HG02943 (cell line): ENCODE data around the gene REPS1.
"Not testable (repeated sequence)": the region's sequence is repeated elsewhere in the genome, so short reads cannot be mapped to it uniquely, and the experiment has no call there.

Experiments used
- ATAC-seq: cut with Tn5 transposase; IDR thresholded peaks from one replicate; pipeline ENCODE4 v1.9.1; 2021; ENCODE audit warnings: mild to moderate bottlenecking, low read depth, moderate library complexity; ENCODE audit not compliant: unreplicated experiment

The REPS1 gene

GRCh38 chr6:139006477-139006876, 18.4 kb upstream of the REPS1 start:
- ATAC-seq, result no peak

- ATAC-seq, result no peak
Measured at GRCh38 chr6:139003751-139004150, 15.7 kb upstream of the REPS1 start.

- ATAC-seq, result no peak
Measured at GRCh38 chr6:138999949-139000725, 12.1 kb upstream of the REPS1 start.

DNA sequence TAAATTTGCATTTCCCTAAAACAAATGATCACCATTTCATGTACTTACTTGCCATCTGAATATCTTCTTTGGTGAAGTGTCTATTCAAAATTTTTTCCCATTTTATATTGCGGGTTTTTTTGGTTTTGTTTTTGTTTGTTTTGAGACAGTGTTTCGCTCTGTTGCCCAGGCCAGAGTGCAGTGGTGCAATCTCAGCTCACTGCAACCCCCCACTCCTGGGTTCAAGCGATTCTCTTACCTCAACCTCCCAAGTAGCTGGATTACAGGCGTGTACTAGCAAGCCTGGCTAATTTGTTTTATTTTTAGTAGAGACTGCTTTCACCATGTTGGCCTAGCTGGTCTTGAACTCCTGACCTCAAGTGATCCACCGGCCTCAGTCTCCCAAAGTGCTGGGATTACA, 9.1 kb upstream of the REPS1 start:
- no peak for ATAC-seq

- no peak for ATAC-seq
Measured at GRCh38 chr6:138996524-138996923, 8.5 kb upstream of the REPS1 start.

GRCh38 chr6:138993410-138993809, 5.4 kb upstream of the REPS1 start:
- not testable (repeated sequence) for ATAC-seq

GRCh38 chr6:138992965-138993364, 4.9 kb upstream of the REPS1 start:
- ATAC-seq, result not testable (repeated sequence)

- ATAC-seq, result no peak
Measured at GRCh38 chr6:138991206-138991605, 3.2 kb upstream of the REPS1 start.

DNA sequence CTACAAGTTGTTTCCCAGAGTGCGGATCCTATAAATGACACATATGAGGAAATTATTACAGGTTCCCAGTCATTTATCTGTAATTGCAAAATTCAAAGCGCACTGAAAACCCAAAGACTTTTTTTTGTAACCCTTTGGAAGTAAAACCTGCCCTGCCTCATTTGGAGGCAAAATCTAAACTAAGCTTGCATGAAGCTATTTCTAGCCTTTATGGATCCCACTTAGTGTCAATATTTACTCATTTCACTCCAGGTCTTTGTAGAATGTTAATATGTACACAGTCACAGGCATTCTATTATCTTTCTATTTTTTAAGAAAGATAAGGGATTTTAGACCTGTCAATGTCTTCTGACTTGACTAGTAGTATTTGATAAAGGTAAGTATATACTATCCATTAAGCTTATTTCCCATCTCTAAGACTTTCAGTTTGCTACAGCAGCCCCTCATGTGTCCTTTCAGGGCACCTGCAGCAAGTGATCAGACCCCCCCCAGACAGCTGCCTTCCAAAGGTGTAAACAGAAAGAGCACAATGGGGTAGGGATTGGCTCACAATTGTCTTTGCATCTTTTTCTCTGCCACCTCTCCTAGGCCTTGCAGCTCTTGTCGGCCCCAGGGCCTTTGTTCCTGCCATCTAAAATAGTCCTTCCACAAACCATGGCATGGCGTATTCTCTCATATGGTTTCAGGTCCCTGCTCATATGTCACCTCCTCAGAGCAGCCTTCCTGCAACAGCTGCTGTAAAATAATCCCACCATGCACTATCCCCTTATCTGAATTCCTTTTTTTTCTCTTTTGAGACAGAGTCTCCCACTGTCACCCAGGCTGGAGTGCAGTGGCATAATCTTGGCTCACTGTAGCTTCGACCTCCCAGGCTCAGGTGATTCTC, 1.3 kb upstream of the REPS1 start:
- no peak for ATAC-seq

DNA sequence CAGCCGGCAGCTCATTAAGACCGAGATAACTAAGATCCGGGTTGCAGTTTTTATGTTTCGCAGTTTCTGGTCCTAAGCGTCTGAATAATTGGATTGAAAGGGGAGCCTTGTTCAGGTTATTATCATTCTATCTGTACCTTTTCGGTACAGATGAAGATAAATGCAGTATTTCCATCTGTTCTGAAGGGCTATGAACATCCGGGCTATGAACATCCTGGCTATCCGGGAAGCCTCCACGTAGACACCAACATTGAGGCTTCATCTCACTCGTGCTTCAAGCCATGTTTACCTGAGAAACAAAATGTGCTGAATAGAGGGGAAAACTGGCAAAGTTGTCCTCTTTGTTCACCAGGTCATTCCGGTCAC, 399 bp upstream of the REPS1 start:
- peak; percentile 16 for ATAC-seq

- ATAC-seq, result peak; percentile 29
Measured at GRCh38 chr6:138987080-138987642, 892 bp downstream of the REPS1 start.

DNA sequence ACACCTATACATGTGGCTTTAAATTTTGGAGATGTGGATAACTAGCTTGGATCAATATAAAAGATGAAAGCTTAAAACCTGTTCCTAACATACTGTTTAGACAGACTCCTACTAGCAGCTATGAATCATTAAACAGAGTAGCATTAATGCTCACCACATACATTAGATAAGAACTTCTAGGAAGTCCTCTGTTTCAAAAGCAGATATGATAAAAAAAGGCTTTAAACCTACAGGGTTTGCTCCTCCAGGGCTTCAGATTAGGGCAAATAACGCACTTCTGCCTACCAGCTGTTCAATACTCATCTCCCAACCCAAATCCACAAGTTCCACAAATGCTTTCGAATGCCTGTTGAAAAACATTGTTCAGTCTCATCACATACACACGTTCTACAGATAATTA, 1.5 kb downstream of the REPS1 start:
- ATAC-seq, result no peak

GRCh38 chr6:138981416-138981815, 6.6 kb downstream of the REPS1 start:
- no peak for ATAC-seq

DNA sequence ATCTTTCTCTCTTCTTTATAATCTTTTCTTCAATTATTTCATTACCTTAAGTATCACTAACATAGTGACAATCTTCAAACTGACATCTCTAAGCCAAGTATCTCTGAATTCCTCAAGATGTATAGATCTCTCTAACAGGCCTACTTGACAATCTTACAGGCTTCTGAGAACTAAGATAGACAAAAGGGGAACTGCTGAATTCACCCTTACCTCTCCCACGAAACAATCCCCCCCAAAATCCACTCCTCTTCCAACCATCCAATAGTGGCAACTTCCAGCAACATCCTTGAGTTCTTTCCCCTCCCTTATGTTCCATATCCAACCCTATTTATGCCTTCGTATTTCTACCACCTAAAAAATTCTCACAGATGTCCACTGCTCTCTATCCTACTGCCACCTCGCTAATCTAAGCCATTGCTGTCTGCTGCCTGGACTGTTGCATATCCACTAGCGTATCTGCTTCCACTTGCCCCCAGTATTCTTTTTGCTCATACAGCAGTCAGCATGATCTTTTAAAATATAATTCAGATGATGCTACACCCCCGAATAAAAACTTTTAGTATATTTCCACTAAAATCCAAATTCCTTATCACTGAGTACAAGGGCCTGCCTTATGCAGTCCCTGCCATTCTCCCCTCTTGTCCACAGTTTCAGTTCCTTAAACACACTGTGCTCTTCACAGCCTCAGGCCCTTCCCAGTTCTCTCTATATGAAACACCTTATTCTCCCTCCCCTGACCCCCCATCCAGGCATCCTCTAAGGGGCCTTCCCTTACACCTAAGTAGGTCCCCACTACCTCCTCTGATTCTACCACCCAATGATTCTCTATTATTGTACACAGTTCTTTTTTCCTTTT, 8.0 kb downstream of the REPS1 start:
- no peak for ATAC-seq

DNA sequence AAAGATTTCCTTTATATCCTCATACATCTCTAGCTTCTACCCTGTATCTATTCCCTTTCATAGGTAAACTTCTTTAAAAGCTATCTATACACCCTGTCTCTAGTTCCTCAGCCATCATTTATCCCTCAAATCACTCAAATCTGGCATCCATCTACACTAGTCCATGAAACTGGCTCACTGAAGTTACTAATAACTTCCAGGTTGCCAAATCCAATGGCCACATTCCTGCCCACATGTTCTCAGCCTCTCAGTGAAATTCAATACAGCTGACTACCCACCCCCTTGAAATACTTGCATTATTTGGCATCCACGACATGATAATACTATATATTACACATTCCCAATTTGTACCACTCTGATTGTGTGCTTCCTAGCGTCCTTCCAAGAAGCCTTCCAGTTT, 8.7 kb downstream of the REPS1 start:
- ATAC-seq, result no peak

DNA sequence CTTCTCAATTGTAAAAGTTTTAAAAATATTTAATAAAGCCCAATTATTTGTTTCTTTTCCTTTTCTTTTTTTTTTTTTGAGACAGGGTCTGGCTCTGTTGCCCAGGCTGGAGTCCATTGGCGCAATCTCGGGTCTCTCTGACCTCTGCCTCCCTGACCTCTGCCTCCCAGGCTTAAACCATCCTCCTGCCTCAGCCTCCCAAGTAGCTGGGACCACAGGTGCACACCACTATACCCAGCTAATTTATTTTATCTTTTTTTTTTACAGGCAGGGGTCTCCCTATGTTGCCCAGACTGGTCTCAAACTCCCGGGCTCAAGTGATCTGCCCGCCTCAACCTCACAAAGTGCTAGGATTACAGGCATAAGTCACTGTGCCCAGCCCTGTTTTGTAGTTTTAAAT, 9.8 kb downstream of the REPS1 start:
- ATAC-seq, result no peak

GRCh38 chr6:138977646-138978167, 10.3 kb downstream of the REPS1 start:
- no peak for ATAC-seq

- ATAC-seq, result no peak
Measured at GRCh38 chr6:138977242-138977641, 10.8 kb downstream of the REPS1 start.

GRCh38 chr6:138975815-138976214, 12.2 kb downstream of the REPS1 start:
- no peak for ATAC-seq

DNA sequence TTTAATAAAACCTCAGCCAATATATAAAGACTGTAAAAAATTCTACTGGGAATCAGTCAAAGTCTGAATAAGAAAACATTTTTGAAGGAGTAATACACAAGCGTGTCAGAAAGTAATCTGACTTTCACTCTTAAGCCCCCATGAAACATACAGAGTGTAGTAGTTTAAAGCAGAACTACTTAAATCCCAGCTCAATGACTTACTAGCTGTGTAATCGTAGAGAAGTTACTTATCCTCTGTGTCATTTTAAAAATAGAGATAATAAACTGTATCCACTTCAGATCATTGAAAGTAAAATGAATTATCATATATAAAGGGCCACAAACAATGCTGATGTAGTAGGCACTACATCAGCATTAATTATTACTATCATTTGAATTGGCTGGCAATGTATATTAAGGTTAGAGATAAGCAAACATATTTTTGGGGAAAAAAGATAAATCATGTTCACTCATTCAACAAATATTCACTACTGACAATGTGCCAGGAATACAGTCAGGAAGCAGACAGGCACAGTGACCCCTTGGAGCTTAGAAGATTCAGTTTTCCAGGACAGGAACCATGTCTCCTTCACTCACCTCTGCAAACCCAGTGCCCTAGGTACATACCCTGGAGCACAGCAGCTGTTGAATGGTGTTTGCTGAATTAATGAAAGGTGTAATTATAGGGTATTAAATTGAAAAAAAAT, 14.4 kb downstream of the REPS1 start:
- no peak for ATAC-seq
